ENCODE data around the gene SNX9. TPM values are rescaled to one million over a fixed set of nuclear protein-coding genes. Genes with fewer than 3 reads are reported as not detected.

SNX9 gene
- total and polyA plus RNA-seq, 2 of the 8 experiments (the other 6 are each of a cell fraction or from before 2014, with no cell fraction given), result 11.8 to 23.2 TPM

- TF ChIP-seq NANOG (IDR thresholded peaks at IDR 0.05; ENCODE audit: insufficient read depth, low read depth, low read length, poor library complexity, severe bottlenecking), result no peak
- TF ChIP-seq JUND (IDR thresholded peaks at IDR 0.05; ENCODE audit: low read length), result no peak
Measured at GRCh38 chr6:157893238-157893637, 70.2 kb downstream of the SNX9 start (continued).

Data from H1 (cell line).